Erythroblast (primary cell): Measurements from ENCODE around the gene MAD1L1.
"Not testable (repeated sequence)": the region's sequence is repeated elsewhere in the genome, so short reads cannot be mapped to it uniquely, and the experiment has no call there.

ENCODE experiments used
- DNase-seq, 2 experiments: peaks; one replicate each; lab custom pipeline; 2025; lab: John Stamatoyannopoulos, UW
- GATA1 ChIP-seq: IDR thresholded peaks from 2 replicates; pipeline ENCODE4 v1.6.1; 2011; ENCODE audit warnings: low read depth, mild to moderate bottlenecking, control low read depth, low read length, moderate library complexity
- POLR2A ChIP-seq: IDR thresholded peaks from 2 replicates; pipeline ENCODE4 v1.6.1; 2011; ENCODE audit warnings: mild to moderate bottlenecking, low read length

MAD1L1 gene

DNA sequence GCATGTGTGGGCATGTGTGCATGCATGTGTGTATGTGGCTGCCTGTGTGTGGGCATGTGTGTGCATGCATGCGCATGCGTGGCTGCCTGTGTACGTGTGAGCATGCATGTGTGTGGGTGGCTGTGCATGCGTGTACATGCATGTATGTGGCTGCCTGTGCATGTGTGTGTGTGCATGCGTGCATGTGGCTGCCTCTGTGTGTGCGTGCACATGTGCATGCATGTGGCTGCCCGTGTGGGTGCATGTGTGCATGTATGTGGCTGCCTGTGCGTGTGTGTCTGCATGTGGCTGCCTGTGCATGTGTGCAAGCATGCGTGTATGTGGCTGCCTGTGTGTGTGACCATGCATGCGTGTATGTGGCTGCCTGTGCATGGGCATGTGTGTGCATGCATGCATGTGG, 345.5 kb downstream of the MAD1L1 start:
- no peak for TF ChIP-seq POLR2A
- no peak for TF ChIP-seq GATA1
- DNase-seq: no peak

DNA sequence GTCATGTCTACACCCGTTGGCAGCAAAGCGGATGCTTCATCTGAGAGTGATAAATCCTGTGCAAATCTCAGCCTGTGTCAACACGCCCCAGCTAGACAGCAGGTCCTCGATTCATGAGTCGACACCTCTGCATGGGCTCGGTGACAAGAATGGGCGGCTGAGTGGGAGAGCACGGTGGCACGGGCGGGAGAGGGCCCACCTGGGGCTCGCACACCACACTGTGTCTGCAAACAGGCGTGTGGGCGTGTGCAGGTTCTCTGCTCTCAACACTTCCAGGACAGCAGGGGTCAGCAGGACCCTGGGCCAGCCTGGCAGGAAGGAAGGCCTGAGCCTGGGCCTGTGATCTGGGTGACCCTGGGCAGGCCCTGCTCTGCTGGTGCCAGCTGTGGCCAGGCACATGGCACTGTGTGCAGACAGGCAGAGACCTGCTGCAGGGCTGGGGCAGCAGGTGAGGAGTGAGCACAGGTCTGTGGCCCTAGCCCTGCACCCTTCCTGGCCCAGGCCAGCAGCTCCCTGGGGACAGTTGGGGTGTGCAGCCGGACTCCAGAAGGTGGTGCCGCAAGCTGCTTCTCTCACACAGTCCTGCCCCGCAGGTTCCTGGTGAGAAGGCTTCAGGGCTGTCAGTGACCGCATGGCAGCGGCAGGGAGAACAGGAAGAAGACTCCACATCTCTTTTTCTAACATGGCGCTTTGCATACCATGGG, 346.2 kb downstream of the MAD1L1 start:
- no peak for DNase-seq
- TF ChIP-seq GATA1: no peak
- TF ChIP-seq POLR2A: no peak

DNA sequence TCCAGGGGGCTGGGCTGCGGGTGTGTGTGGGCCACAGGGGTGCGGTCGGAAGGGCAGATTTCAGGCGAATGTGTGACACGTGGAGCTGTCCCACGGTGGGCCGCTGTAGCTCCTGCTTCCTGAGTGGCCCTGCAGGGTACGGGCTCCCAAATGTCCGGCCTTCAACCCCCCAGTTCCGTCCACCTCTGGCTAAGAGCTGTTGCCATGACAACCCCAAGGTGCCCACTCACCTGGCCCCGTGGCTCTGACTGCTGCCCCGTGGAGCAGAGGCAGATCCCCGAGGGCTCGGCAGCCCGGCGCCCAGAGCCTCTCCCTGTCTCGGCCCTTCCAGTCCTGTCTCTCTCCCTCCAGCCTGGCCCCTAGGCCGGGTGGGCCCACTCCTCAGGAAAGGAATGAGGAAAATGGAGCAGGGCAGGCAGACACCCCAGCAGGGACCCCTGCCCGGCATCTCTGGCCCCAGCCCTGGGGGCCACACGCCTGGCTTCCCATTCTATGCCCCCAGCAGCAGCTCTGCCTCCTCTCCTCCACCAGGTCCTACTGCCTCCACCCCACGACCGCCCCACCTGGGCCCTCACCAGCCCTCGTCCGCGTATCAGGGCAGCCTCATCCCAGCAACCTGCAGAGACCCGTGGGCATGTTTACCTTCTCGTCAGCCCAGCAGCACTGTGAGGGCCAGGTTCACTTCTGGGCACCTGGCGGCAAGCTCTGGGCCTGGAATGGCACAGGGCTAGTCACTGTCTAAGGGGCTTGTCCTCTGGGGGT, 347.1 kb downstream of the MAD1L1 start:
- no peak for DNase-seq
- TF ChIP-seq POLR2A: no peak
- no peak for TF ChIP-seq GATA1

DNA sequence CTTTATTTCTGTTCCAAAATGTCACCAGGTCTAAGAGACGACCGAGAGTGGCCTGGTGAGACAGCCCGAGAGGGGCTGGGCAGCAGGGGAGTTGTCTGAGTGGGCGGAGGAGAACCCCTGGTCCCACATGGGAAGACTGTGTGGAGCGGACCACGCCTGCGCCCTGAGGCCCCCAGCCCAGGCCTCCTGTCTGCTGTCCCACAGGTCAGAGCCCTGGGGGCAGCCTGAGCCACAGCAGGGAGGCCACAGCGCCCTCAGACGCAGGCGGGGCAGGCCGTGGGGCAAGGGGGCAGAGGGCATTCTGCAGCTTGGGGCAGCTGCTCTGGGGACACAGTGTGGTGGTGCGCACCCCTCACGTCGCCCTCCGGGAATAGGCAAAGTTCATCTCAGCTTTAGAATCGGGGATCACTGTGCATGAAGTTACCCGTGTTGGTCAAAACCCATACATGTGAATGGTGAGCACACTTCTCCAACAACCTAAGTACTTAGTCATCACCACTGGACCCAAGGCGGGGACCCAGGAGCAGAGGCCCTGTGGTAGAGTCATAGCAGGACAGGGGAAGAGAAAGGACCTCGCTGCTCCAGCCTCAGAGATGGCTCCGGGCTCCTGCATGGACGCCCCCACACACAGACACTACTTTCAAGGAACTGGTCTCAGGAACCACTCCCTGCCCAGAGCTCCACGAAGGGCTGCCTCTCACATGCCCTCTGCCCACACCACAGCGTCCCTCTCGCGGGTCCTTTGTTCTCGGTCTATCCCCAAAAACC, 348.0 kb downstream of the MAD1L1 start:
- no peak for DNase-seq
- TF ChIP-seq GATA1 (no peak), POLR2A (no peak)

GRCh38 chr7:1883834-1884582, 348.7 kb downstream of the MAD1L1 start:
- DNase-seq: peak in 1 of 2 experiments; percentile 13
- no peak for TF ChIP-seq POLR2A

DNA sequence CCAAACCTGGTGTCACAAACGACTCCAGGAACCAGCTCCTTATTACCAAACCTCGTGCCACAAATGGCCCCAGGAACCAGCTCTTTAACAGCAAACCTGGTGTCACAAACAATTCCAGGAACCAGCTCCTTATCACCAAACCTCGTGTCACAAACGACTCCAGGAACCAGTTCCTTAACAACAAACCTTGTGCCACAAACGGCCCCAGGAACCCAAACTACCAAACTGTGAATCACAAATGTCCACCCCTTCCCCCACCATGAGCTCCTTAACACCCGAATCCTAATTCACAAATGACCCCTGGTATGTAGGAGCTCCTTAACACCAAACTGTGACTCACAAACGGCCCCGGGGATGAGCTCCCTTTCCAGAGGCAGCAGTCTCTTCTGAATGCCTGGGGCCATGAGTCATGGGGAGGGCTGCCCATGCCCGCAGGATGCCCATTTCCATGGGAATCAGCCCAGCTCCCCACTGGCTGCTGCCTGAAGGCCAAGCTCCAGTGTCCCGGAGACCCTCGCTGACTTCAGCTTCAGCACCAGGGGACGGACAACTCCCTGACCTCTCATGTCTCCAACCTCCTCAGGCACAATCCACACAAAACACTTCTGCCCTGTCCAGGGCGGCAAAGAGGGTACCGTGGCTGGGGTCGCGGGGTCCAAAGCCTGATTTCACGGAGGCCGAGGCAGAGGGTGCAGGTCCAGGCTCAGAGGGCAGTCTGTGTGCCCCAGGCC, 349.5 kb downstream of the MAD1L1 start:
- TF ChIP-seq GATA1 (no peak), POLR2A (no peak)
- DNase-seq: peak; percentile 34 to 47

- no peak for DNase-seq
- no peak for TF ChIP-seq POLR2A
- TF ChIP-seq GATA1: no peak
Observed at GRCh38 chr7:1882451-1882850, 350.3 kb downstream of the MAD1L1 start.

GRCh38 chr7:1881946-1882345, 350.8 kb downstream of the MAD1L1 start:
- TF ChIP-seq POLR2A: no peak
- no peak for TF ChIP-seq GATA1

GRCh38 chr7:1876641-1877040, 356.1 kb downstream of the MAD1L1 start:
- not testable (repeated sequence) for DNase-seq

More at GRCh38 chr7:1881946-1882345, 350.8 kb downstream of the MAD1L1 start:
- DNase-seq: no peak

- DNase-seq: not testable (repeated sequence)
Observed at GRCh38 chr7:1875392-1876199, 357.1 kb downstream of the MAD1L1 start.

- DNase-seq: not testable (repeated sequence)
Observed at GRCh38 chr7:1874590-1875391, 358.0 kb downstream of the MAD1L1 start.
